D341Med (cell line): ENCODE results near the gene CRBN.

Experiments
- DNase-seq: peaks from one replicate; pipeline ENCODE4 v3.0.0; 2012; ENCODE audit warnings: low spot score

CRBN gene

GRCh38 chr3:3110299-3110630 is 69.2 kb downstream of the CRBN start, which contains the start of gene IL5RA:
IL5RA (minus strand) TSS chr3:3110374; CDS start chr3:3104984, 5,390 bp downstream.
- no peak for DNase-seq

GRCh38 chr3:3109407-3110298 is 69.8 kb downstream of the CRBN start:
- no peak for DNase-seq

DNA sequence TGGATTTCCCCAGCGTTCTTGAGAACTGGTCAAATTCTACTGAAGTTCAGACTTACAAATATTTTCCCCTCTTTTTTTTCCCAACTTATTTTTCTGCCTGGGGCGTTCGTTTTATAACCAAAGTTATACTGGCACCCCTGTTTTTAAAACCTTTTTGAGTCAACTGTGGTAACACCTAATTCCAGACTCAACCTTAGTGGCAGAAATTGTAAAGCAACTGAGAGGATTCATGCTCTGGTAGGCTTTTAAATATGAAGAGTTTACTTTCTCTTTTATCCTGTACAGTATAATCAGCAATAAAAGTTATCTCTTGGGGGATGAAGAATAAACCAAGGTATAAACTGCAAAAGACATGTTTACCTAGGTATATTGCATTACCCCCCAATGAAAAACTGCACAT is 71.6 kb downstream of the CRBN start:
- DNase-seq: no peak

GRCh38 chr3:3107181-3107580 is 72.3 kb downstream of the CRBN start:
- DNase-seq: no peak

DNA sequence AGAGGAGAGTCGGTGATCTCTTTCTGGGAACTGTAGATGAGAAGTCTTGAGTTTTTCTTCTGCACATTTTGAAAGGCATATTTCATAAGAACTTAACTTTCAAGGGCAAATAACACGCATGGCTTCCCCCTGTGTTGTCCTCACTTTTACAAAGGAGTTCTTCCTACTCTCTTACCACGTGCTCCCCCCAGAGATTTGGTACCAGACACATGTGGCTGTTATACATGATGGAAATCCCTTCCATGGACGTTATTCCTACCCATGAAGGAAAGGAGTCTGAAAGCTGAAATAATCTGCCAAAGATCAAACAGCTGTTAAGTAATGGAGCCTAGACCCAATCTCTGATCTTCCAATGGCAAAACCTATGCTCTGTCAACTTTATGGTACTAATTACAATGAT is 73.7 kb downstream of the CRBN start:
- DNase-seq: no peak

DNA sequence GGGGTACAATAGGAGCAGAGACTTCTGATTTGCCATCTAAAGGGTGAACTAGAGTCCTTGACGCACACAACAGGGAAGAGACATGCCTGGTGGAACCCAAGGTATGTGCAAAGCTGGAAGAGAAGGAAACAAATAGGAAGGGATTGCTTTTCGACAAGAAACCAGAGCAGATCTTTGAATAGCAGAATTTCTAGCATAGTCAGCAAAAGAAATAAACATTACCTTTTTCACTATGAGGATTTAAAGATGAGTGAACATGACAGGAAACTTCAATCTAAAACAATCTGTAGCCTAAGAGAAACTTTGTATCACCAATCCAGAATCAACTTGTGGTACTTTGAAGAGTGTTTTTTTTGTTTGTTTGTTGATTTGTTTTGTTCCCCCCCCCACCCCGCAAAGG is 74.2 kb downstream of the CRBN start:
- DNase-seq: no peak

DNA sequence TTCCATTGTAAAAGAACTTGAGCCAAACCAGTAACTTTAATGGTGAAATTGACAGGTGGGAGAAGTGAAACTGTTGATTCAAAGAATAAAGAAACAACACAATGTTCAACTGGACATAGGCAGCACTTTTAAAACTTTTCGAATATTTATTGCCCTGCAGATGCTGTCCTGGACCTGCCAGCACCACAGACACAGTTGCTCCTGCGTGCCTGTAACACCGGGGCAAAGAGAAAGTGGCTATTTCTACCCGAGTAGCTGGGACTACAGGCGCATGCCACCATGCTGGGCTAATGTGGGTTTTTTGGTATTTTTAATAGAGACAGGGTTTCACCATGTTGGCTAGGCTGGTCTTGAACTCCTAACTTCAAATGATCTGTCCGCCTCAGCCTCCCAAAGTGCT is 76.7 kb downstream of the CRBN start:
- no peak for DNase-seq

GRCh38 chr3:3101660-3102458 is 77.6 kb downstream of the CRBN start:
- no peak for DNase-seq
